Activated CD4-positive, alpha-beta T cell treated with anti-CD3 and anti-CD28 coated beads for 48 hours (primary cell): ENCODE data around the gene LPXN.

Experiments
- DNase-seq: peaks from one replicate; pipeline ENCODE4 v3.0.0-alpha.2; 2020

The LPXN gene

GRCh38 chr11:58578635-58579191 is 3.1 kb upstream of the LPXN start, which contains the start of gene ZFP91:
Gene ZFP91, plus strand, starts transcription at chr11:58579063. Its CDS starts 219 bp downstream, at chr11:58579282.
- peak; percentile 97 for DNase-seq

DNA sequence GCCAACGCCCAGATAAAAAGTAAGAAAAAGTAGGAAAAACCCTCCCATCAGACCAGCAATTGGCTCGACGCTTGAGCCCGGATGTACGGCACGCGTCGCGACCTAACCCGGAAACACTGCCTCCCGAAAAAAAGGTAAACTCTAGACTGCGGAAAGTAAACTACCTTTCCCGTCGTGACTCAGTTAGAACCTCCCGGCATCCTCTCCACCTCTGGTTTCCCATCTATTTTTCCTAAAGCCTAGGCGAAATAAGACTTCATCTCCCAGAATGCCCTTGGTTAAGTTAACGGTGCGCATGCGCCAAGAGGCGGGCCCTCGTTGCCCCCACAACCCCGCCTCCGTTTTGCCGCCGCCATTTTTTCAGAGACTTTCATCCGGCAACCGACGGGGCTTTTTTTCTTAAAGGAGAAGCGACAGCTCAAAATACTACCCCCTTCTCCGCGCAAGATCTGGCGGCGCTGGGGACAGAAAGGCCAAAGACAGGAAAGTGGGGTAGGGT is 2.5 kb upstream of the LPXN start:
- peak; percentile 94 for DNase-seq

- peak; percentile 83 for DNase-seq
These were observed 2.0 kb upstream of the LPXN start for GRCh38 chr11:58577555-58578135.

GRCh38 chr11:58576887-58577471 is 1.3 kb upstream of the LPXN start:
- peak; percentile 27 for DNase-seq

GRCh38 chr11:58574881-58575280 is 775 bp downstream of the LPXN start:
- no peak for DNase-seq

DNA sequence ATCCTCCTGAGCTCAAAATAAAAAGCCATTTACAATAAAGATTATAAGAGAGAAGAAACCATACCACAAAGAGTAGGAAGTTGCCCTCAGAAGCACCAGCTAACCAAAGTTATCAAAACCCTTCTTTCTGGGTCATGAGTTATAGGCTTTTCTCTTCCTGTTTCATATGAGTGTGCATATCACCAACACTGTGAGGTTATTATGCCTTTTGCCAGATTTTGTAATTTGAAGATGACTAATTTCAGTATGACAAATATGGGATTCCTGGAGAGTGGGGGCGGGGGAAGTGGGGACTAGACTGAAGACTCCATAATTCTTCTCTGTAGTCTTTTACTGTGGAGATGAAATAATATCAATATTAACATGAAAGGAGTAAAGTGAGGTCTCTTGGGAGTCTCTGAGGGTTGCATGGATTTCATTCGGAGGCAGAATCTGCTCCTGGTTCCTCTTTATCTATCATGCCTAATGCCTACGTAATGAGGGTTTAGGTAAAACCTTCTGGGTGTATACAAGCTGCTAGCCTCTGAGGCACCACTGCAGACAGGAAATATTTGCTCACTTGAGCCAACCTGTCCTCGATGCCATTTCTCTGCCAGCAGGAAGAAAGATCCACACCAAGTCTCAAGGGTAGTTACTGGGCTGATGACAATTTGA is 2.1 kb downstream of the LPXN start:
- DNase-seq = peak; percentile 81

DNA sequence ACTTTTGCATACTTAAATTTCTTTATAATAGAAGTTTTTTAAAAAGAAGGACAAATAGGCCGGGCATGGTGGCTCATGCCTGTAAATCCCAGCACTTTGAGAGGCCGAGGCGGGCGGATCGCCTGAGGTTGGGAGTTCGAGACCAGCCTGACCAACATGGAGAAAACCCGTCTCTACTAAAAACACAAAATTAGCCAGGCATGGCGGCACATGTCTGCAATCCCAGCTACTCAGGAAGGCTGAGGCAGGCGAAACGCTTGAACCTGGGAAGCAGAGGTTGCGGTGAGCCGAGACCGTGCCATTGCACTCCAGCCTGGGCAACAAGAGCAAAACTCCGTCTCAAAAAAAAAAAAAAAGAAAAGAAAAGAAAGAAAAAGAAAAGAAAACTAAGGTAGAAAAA is 2.8 kb downstream of the LPXN start:
- DNase-seq = peak; percentile 14

- peak; percentile 83 for DNase-seq
These were observed 7.7 kb downstream of the LPXN start for GRCh38 chr11:58567889-58568512.

DNA sequence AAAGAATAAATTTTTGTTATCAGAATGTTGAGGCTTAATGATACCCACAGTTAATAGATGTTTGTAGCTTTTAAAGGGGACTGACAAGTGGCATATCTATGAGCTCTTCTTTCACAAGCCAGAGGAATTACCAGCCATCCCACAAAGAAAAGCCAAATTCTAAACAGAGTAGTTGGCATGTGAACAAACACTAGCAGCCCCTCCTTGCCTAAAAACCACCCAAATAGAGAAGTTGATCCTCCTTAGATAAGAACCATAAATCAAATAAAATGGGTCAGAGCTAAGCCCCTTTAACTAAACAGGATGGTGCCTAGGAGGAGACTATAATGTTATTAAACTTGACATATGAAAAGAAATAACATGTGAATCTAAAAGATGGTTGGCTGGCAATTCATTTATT is 11.4 kb downstream of the LPXN start:
- DNase-seq = no peak

- no peak for DNase-seq
These were observed 13.3 kb downstream of the LPXN start for GRCh38 chr11:58562375-58562800.

DNA sequence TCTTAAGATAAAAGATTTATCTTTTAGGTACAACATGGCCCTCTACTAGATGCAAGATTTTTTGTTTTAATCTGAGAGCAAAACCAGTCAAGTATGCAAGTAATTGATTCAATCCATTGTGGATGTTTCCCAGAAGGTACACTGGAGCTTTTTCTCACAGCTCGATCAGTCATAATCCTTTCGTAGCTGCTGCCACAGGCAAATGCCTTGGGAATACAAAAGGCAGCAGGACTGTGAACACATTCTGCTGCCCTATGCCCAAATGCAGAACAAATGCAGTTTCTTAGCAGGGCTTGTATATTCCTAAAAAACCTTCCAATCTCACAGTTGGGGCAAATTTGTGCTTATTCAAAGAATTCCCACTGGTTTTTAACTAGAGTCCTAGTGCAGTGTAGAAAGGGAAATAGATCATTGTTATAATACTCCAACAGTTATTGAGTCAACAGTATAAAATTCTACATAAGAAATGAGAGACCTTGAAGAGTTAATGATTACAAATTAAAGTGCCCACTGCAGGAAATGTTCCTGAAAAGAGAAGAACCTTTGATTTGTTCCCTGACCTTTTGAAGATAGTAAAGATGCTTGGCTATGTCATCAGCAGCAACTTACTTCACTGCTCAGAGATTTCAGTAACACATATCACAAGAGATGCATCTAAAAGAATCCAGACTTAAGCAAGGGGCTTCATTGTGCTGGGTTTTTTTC is 14.1 kb downstream of the LPXN start:
- no peak for DNase-seq

DNA sequence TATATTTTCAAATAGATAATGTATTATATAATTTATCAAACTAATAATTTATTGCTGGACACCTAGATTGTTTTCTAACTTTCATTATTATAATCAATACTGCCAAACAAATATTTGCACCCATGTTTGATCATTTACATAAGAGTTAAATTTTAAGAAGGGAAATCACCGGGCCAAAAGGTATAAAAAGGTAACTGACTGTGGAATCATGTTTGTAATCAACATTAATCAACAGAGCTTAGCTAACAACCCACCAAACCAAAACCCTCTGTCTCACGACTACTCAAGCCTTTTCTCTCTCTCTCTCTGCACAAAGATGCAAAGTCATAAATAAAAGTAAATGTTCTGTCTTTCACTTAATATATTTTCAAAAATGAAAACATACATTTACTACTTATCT is 14.8 kb downstream of the LPXN start:
- no peak for DNase-seq

GRCh38 chr11:58549644-58550043 is 26.0 kb downstream of the LPXN start:
- no peak for DNase-seq

DNA sequence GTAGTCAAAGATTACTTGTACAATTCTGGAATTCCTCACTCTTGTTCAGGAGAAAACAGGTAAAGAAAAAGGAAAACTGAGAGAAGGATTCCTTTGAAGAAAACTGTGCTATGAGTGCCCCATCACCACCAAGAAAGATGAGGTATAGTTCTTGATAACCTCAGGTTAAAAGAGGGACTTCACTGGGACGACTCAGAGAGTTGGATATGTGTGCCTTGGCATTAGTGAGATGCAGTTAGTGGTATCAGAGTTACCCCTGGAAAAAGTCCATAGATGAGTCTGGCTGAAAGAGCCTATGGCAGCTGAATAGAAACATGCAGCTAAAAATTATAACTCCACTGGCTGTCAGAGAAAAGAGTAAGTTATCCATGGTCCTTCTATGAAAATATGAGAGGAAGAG is 28.8 kb downstream of the LPXN start:
- DNase-seq = no peak

DNA sequence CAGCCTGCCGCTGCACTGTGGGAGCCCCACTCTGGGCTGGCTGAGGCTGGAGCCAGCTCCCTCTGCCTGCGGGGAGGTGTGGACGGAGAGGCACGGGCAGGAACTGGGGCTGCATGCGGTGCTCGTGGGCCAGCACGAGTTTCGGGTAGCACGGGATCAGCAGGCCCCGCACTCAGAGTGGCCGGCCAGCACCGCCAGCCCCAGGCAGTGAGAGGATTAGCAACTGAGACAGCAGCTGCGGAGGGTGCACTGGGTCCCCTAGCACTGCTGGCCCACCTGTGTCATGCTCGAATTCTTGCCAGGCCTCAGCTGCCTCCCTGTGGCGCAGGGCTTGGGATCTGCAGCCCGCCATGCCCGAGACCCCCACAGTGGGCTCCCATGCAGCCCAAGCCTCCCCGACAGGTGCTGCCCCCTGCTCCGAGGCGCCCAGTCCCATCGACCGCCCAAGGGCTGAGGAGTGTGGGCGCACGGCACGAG is 43.8 kb downstream of the LPXN start:
- DNase-seq = no peak

GRCh38 chr11:58530236-58530635 is 45.4 kb downstream of the LPXN start:
- no peak for DNase-seq

GRCh38 chr11:58527429-58527828 is 48.2 kb downstream of the LPXN start:
- no peak for DNase-seq

DNA sequence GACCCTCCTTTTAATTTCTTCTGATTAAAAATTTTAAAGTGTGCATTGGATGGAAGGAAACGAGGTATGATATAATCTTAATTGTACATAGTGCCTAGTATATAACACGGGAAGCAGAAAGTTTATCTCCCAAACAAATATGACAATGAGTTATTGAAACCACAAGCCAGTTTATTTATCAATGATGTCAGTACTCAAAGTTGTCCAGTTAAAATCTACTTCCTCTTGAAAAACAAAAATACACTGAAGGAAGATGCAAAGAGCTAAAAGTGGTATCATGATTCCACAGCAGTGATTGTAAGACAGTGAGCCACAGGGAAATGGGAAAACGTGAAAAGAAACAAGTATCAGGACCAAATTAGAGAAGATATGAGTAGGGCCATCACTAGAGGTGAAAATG is 48.9 kb downstream of the LPXN start:
- no peak for DNase-seq

DNA sequence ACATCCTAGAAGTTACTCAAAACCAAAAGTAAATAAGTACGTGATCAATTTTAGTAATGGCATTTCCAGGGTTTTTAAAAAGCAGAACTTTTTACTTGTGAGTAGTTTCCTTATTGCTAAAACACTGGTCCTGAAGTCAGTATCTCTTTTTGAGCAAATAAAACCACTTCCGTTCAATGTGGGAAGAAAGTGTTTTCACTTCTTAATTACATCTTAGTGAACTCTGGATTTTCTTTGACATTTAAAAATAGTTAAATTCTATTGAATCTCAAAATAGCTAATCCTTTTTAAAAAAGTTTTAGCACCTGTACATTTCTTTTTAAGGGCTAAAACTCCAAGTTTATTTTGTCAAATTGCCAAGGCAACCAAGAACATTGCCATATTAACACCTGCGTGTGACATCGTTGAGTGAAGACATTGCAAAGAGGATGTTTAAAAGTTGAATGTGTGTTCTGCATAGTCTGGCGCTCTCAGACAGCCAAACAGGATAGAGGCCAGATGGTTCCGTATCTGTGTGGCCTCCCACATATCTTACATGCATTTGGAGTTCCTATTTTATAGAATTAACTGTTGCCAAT is 50.5 kb downstream of the LPXN start:
- peak; percentile 36 for DNase-seq

- peak; percentile 69 for DNase-seq
These were observed 51.2 kb downstream of the LPXN start for GRCh38 chr11:58524232-58525036.

DNA sequence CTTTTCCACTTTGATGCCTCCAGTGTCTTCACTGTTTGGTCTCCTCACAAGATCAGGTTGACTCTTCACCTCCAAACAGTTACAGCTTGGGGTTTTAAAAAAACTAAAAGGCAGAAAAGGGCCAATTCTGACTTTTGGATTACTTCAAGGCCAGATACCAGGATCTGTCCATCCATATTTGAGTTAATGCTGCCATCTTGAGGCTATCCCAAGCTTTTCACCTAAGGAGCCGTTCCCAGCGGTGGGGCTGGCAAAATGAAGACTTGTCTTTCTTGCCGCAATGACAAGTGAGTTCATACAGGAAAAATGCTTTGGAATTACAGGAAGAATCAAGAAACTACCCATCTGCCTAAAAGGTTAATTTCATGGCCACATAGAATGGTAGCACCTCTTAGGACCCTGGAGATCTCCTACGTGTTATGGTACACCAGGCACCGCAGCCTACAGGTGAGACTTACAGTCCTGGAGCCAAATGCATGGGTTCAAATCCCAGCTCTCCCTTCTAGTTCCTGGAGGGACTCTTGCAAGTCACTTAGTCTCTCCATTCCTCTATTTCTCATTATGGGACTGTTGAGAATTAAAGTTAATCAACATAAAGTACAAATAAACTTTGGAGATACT is 61.8 kb downstream of the LPXN start:
- DNase-seq = no peak
